VCaP (cell line): ENCODE results near the gene MAD2L1BP.
"Not testable (repeated sequence)": the region's sequence is repeated elsewhere in the genome, so short reads cannot be mapped to it uniquely, and the experiment has no call there.

Experiments used
- H3K27ac ChIP-seq: fragments of 450-650 bp; 2 replicates; pipeline ENCODE4 v1.5.1; 2017
- TF ChIP-seq, protein P1 (sequence below): fragments of 450-650 bp; conservative IDR thresholded peaks from 2 replicates; pipeline ENCODE4 v1.5.1; 2017; ENCODE audit warnings: mild to moderate bottlenecking, moderate library complexity

Gene MAD2L1BP

GRCh38 chr6:43636308-43636659 lies 644 bp downstream of the MAD2L1BP start:
- peak overlapping the region; percentile 93 for H3K27ac ChIP-seq
- TF ChIP-seq, protein P1, sequence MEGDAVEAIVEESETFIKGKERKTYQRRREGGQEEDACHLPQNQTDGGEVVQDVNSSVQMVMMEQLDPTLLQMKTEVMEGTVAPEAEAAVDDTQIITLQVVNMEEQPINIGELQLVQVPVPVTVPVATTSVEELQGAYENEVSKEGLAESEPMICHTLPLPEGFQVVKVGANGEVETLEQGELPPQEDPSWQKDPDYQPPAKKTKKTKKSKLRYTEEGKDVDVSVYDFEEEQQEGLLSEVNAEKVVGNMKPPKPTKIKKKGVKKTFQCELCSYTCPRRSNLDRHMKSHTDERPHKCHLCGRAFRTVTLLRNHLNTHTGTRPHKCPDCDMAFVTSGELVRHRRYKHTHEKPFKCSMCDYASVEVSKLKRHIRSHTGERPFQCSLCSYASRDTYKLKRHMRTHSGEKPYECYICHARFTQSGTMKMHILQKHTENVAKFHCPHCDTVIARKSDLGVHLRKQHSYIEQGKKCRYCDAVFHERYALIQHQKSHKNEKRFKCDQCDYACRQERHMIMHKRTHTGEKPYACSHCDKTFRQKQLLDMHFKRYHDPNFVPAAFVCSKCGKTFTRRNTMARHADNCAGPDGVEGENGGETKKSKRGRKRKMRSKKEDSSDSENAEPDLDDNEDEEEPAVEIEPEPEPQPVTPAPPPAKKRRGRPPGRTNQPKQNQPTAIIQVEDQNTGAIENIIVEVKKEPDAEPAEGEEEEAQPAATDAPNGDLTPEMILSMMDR, result no peak

DNA sequence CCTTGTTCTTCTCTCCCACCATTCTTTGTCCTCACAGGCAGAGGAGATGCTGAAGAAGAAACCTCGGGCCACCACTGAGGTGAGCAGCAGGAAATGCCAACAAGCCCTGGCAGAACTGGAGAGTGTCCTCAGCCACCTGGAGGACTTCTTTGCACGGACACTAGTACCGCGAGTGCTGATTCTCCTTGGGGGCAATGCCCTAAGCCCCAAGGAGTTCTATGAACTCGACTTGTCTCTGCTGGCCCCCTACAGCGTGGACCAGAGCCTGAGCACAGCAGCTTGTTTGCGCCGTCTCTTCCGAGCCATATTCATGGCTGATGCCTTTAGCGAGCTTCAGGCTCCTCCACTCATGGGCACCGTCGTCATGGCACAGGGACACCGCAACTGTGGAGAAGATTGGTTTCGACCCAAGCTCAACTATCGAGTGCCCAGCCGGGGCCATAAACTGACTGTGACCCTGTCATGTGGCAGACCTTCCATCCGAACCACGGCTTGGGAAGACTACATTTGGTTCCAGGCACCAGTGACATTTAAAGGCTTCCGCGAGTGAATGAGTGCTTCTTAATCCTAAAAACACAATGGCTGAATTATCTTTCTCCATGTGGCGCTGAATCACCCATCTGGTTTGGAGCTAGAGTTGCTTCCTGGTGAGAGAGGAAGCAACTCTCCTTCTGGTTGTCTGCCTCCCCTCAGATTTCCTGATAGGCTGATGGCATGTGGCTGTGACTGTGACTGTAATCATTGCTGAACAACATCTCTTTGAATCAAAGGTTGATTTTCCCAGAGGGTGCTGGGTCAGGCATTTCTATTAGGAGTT lies 4.6 kb downstream of the MAD2L1BP start:
- TF ChIP-seq, protein P1, result no peak
- H3K27ac ChIP-seq, result no peak overlapping the region

DNA sequence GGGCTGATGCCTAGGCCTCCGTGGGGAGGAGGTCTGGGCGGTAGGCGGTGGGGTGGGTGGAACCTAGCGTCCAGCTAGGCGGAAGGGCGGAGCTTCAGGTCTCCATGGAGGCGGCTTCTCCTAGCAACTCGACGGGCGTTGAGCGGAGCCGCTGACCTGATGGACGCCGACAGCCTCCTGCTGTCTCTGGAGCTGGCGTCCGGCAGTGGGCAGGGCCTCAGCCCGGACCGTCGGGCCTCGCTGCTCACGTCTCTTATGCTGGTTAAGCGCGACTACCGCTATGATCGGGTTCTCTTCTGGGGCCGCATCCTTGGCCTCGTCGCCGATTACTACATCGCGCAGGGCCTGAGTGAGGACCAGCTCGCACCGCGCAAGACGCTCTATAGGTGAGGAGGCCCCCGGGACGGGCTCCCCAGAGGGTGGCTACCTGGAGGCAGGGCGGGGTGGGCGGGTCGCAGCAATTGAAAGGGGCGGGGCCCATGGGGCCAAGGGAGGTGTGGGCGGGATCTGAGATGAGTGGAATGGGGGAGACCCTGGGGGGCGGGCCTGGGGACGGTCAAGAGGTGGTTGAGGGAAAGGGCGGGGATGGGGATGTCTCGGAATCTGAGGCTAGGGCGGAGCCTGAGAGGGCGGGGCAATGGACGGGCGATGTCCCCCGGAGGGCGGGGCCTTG lies 9.4 kb downstream of the MAD2L1BP start, which contains the start of gene RSPH9:
Gene RSPH9, plus strand, starts transcription at position 97 of the 673 bp plus-strand sequence. Its CDS starts 63 bp downstream, at position 160.
- no peak within 1 kb of the TSS for H3K27ac ChIP-seq
- TF ChIP-seq, protein P1, result no peak

GRCh38 chr6:43645613-43645964 lies 9.9 kb downstream of the MAD2L1BP start:
- H3K27ac ChIP-seq, result no peak overlapping the region
- TF ChIP-seq, protein P1, result no peak

DNA sequence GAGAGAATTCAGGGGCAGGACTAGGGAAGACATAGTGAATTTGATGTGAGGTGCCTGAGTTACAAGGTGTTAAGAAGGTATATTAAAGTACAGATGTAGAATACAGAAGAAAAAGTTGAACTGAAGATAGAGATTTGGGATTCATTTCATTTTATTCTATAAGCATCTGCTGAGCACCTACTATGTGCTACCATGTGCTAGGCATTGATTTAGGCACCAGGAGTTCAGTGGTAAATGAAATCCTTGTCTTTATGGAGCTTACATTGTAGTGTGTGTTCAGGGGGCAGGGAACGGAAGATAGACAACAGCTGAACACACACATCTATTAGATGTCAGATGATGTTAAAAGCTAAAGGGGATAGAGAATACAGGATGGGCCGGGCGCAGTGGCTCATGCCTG lies 12.0 kb downstream of the MAD2L1BP start:
- TF ChIP-seq, protein P1, result no peak

DNA sequence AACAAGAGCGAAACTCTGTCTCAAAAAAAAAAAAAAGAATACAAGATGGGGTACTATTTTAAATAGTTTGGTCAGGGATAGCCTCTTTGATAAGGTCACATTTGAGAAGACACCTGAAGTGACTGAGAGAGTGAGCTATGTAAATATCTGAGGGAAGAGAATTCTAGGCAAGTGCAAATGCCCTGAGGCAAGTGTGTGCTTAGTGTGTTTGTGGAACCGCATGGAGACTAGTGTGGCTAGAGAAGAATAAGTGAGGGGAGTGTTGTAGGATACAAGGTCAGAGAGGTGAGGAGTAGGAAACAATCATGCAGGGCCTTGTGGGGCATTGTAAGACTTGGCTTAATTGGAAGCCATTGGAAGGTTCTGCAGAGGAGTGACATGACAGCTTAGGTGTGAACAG lies 12.6 kb downstream of the MAD2L1BP start:
- H3K27ac ChIP-seq, result no peak overlapping the region
- TF ChIP-seq, protein P1, result no peak

More for the DNA sequence above, 12.0 kb downstream of the MAD2L1BP start:
- H3K27ac ChIP-seq, result no peak overlapping the region

DNA sequence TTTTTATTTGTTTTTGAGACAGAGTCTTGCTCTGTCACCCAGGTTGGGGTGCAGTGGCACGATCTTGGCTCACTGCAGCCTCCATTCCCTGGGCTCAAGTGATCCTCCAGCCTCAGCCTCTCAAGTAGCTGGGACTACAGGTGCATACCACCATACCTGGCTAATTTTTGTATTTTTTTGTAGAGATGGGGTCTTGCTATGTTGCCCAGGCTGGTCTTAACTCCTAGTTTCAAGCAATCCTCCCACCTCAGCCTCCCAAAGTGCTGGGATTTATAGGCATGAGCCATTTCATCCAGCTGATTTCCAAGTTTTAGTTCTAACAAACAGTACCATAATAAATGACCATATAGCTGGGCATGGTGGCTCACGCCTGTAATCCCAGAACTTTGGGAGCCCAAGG lies 17.2 kb downstream of the MAD2L1BP start:
- H3K27ac ChIP-seq, result not testable (repeated sequence)

DNA sequence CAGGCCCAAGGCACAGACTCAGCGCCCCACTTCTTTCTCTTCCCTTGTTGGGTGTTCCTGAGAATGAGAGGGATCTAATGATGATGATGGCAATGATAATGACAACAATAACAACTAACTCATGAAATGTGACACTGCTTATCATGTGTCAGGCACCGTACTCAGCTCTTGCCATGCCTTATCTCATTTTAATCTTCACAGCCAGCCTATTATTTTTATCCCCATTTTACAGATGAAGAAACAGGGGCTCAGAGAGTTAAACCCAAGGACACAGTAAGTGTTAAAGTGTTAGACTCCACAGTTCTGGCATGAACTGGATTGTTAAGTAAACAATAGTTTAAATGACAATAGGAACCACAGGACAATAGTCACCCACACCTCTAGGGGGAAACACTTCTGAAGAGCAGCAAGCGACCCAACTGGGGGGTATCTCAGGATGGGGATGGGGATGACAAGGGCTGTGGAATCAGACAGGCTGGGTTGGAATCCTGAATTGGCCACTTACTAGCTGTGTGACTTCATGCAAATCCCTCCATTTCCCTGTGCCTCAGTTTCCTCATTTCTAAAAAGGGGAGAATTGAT lies 21.7 kb downstream of the MAD2L1BP start:
- TF ChIP-seq, protein P1, result no peak
- H3K27ac ChIP-seq, result no peak overlapping the region
